LoVo (cell line): Measurements from ENCODE around the gene CEP44.
A peak's percentile ranks its signal among the peaks of the same experiment; 100 is the strongest.
"Not testable (repeated sequence)": the region's sequence is repeated elsewhere in the genome, so short reads cannot be mapped to it uniquely, and the experiment has no call there.

Source experiments
- DNase-seq: peaks from one replicate; pipeline ENCODE4 v3.0.0-alpha.2; 2016; ENCODE audit warnings: low spot score

CEP44 gene

DNA sequence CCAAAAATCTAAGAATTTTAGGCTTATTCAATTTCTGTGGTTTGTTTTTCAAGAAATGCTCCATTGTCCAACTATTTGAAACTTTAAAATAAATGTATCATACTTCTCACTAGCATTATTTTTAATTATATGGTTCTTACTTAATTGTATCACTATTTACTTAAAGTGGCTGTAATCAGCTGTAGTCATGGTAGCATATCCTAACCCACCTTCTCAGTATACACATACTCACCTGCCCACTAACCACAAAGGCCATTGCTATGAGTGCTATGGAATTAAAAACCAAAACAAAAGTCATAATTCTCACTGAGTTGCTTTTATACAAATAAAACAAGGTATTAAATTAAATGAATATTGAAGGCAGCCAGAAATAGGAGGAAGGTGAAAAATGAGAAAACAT lies 5.2 kb upstream of the CEP44 start:
- no peak for DNase-seq

DNA sequence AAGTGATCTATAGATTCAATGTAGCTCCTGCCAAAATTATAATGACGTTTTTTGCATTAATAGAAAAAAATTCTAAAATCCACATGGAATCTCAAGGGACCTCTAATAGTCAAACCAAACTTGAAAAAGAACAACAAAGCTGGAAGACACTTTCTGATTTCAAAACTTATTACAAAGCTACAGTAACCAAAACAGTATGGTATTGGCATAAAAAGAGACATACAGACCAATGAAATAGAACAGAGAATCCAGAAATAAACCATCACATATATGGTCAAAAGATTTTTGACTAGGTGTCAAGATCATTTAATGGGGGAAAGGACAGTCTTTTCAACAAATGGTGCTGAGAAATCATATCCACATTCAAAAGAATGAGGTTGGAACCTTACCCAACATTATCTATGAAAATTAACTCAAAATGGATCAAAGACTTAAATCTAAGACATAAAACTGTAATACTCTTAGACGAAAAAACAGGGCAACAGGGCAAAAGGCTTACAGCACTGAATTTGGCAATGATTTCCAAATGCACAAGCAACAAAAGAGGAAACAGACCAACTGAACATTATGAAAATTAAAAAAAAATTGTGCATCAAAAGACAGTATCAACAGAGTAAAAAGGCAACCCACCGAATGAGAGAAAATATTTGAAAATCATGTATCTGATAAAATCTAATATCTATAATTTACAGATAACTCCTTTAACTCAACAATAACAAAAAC lies 4.1 kb upstream of the CEP44 start:
- no peak for DNase-seq

DNA sequence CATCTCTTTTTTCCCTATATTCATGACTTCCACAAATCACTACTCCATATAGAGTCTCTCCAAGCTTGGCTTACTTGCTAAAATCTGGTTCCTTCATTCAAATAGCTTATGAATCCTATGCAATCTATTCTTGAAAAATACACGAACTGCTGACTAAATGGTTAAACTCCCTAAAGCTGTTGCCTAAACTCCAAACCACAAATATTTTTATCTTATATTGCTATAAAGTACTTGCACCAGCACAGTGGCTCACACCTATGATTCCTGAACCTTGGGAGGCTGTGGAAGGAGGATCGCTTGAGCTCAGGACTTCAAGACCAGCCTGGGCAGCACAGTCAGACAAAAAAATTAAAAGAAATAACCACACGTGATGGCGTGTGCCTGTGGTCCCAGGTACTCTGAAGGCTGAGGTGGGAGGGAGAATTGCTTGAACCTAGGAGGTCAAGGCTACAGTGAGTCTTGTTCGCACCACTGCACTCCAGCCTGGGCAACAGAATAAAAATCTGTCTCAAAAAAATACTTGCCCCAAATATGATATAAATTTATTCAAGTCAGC lies 2.5 kb upstream of the CEP44 start:
- DNase-seq = no peak

DNA sequence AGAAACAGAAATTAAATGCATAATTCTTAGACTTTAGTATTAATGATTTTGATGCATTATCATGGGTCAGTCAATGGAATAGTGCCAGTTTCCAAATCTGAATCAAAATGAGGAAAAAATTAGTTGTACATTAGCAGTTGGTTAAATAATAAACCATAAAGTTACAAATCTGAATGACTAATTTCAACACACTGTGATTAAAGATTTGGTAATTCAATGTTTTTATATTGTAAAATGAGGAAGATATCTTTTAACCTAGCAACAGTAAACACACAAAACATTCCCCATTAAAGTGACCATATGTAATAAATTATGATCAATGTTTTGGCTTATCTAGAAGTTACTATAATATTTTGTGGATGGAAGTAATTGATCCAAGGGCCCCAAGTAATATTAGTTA lies 1.8 kb upstream of the CEP44 start:
- no peak for DNase-seq

DNA sequence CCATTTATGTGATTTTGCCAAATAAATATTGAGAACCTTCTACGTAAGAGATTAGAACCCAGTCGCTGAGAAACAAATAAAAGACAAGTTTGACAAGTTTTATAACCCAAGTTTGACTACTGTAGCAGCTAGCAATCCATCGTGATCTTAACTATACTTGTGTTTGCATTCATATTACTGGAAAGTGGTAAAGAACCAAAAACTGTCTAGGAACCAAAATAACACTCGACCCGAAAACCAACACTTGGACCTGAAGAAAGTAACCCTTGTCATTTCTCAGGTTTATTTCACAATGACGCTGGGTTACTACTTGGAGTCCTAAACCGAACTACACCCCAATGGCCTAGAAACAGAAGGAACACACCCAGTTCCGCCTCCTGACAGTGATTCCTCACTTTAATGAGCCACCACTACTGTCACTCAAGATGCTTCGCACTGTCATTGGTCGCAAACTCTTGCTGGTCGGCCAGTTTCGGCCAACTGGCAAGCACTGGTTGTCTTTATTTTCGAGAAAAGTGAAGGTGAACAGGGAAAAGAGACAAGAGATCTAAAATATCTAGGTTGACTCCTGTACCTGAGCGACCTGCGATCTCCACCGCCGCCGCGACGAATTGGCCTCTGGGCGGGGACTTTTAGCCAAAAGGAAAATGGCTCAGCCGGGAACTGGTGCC lies 740 bp upstream of the CEP44 start:
- DNase-seq = peak; percentile 92

DNA sequence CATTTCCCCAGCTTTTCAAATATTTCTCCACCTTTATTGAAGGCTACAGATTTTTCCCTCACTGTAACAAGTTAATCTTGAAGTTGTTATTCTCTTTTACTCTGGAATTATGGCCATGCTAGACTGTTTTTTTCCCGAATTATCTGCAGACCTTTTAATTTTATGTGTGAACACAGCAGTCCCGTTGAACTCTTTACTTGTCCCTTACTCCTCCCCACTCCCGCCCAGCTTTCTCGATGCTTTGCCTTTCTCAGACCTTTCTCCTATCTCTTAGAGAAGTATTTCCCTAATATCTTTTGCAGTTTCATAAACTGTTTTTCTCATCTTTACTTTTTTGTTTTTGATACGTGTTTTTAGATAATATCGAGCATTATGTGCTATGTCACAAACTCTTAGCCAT lies 776 bp downstream of the CEP44 start:
- no peak for DNase-seq

DNA sequence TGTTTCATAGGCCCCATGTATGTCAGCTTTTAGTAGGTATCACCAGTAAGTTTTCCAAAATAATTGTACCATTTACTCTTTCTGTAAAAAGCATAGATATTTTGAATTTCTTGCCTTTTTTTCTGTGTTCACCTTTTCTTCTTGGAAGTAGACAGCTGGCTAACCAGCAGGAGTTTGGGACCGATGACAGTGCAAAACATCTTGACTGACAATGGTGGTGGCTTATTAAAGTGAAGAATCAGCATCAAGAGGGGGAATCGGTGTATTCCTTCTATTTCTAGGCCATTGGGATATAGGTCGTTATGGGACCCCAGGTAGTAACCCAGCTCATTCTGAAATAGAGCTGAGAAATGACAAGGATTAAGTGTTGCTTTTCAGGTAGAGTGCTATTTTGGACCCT lies 3.2 kb downstream of the CEP44 start:
- DNase-seq = no peak

DNA sequence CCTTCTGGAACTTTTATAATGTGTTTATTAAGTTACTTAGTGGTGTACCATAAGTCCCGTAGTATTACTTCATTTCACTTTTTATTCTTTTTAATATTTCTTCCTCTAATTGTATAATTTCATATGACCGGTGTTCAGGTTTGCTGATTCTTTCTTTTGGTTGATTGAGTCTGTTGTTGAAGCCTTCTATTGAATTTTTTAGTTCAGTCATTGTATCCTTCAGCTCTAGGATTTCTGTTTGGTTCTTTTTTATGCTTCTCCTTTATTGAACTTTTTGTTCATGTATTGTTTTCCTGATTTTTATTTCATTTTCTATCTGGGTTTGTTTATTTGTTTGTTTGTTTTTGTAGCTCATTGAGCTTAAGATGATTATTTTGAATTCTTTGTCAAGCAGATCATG lies 8.8 kb downstream of the CEP44 start:
- no peak for DNase-seq

DNA sequence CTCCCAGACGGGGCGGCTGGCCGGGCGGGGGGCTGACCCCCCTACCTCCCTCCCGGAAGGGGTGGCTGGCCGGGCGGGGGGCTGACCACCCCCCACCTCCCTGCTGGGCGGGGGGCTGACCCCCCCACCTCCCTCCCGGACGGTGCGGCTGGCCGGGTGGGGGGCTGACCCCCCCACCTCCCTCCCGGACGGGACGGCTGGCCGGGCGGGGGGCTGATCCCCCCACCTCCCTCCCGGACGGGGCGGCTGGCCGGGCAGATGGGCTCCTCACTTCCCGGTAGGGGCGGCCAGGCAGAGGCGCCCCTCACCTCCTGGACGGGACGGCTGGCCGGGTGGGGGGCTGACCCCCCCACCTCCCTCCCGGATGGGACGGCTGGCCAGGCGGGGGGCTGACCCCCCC lies 10.9 kb downstream of the CEP44 start:
- DNase-seq = not testable (repeated sequence)

DNA sequence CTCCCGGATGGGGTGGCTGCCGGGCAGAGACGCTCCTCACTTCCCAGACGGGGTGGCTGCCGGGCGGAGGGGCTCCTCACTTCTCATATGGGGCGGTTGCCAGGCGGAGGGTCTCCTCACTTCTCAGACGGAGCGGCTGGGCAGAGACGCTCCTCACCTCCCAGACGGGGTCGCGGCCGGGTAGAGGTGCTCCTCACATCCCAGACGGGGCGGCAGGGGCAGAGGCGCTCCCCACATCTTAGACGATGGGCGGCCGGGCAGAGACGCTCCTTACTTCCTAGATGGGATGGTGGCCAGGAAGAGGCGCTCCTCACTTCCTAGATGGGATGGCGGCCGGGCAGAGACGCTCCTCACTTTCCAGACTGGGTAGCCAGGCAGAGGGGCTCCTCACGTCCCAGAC lies 11.4 kb downstream of the CEP44 start:
- not testable (repeated sequence) for DNase-seq

DNA sequence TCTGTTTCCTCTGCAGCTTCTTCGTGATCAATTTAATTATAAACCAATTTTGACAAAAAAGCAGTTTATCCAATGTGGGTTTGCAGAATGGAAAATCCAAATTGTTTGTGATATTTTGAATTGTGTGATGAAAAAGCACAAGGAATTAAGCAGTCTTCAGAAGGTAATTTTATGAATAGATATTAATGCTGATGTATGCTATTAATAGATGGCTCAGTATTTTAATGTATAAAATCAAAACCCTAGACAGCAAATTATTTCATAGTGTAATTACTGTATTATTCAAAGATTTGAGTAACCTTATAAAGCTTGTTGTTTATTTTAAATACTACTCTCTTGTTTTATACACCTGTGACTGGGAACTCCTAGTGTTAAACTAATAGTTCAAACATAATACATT lies 20.0 kb downstream of the CEP44 start:
- no peak for DNase-seq

DNA sequence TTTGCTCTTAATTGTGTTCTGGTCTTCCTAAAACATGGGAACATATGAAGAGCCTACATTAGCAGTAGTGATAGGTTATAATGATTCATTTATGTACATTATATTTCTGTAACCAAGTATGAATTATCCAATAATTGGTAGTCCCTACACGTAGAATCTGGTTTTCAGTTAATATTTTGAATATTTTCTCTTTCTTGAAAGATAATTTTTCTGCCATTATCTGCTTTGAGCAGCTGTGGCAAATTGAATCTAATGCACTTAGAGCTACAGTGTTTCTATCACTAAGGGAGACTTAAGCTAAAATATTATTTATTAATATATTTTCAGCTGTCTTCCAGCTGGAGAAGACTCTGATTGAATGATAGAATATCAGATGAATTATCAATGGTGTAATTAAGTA lies 21.0 kb downstream of the CEP44 start:
- no peak for DNase-seq

DNA sequence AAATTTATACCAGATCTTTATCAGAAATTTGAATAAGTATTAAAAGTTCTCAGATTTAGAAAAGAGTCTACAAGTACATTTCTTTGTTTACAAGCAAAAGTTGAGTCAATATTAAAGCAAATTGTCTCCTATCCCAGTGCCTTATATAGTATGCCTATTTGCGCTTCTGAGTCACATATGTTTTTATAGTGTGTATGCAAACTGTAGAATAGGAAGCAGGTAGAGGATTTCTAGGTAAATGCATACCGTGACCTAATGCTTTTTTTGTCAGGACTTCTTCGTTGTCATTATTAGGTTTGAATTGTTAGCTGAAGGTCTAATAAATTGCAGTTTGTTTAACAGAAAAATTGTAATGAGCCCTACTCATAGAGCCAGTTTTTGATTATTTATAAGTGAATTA lies 22.2 kb downstream of the CEP44 start:
- DNase-seq = no peak

DNA sequence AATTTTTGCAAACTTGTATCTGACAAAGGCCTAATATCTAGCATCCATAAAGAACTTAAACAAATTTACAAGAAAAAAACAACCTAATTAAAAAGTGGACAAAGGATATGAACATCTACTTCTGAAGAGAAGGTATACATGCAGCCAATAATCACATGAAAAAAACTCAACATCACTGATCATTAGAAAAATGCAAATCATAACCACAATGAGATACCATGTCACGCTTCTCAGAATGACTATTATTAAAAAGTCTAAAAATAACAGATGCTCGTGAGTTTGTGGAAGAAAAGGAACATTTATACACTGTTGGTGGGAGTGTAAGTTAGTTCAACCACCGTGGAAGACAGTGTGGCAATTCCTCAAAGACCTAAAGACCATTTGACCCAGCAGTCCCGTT lies 24.0 kb downstream of the CEP44 start:
- no peak for DNase-seq

DNA sequence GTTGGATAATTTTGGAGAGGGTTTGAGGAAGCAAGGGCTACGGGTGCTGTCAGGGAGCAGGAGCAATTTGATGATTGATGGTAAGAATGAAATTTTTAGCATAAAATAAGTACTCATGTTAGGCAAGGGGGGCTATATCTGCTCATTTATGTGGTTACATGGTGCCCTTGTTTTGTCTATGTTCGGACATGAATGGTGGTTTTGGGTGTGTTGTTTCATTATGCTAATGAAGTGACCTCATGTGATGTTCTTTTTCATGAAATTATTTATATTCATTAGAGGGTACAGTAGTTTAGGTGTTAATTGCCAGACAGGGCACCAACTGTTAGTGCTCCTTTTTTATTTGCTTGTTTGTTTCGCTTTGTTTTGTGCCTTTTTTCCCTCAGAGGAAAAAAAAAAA lies 29.3 kb downstream of the CEP44 start:
- DNase-seq = no peak

DNA sequence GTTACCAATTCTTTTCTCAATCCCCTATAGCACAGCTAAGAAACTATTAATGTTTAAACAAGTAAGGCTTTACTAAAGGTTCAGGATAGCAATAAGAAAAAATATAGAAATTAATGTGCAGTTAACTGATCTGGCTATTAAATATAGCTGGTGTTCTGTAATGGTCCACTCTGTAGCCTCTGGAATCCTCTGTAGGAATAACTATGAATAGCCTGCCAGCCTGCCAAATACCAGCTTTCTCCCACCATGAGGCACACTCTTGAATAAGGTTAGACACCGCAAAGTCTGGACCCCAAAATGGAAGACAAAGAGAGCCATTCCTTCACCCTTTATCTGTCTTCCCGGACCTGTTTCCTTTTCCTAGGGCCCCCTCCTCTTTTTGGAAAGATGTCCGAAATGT lies 30.6 kb downstream of the CEP44 start:
- DNase-seq = no peak

DNA sequence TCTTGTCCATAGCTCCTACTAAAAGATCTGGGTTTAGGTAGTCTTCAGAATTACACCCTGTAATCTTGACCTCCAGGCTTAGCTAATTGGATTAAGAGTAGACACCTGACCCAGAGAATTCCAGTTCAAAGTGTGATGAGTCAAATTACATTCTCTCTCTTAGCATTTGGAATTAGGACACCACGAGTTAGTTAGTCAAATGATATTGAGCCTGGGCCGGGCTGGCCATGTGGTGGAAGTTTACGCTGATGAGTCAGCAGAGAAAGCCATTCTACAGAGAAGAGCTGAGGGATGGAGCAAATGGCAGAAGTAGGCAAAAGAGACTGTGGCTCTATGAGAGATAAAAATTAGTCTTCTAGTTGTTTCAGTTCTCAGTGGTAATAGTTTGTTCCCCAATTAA lies 31.1 kb downstream of the CEP44 start:
- DNase-seq = peak; percentile 8

DNA sequence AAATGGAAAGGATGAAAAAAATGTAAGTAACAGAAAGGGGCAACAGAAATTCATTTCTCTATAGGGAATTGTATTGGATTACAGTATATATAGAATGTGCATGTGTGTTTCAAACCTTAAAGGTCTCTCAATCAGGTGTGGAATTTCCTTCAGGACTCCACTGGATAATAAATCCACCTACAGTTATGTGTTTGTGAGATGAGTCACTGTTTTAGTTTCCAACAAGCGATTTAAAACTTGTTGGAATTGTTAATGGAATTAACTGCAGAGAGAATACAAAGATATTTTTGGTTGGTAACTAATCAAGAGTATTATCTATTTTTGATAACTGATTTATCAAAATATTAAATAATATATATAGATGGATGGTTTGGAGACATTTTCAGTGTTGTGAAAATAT lies 32.8 kb downstream of the CEP44 start:
- DNase-seq = no peak

DNA sequence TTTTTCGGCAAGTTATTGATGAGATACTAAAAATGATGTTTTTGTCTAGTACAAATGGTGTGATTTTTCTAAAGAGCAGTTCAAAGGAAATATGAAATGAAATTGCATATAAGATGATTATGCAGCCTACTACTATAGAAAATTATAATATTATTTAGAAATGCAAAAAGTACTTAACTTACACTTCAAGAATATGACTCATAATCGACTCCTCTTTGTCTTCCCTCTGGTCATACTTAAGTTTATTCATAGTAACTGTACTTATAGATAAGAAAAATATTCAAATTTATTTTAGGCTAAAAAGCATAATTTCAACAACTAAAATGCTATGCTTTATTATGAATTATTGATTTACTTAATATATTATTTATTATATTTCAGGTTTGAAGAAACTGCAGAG lies 33.2 kb downstream of the CEP44 start:
- DNase-seq = no peak

DNA sequence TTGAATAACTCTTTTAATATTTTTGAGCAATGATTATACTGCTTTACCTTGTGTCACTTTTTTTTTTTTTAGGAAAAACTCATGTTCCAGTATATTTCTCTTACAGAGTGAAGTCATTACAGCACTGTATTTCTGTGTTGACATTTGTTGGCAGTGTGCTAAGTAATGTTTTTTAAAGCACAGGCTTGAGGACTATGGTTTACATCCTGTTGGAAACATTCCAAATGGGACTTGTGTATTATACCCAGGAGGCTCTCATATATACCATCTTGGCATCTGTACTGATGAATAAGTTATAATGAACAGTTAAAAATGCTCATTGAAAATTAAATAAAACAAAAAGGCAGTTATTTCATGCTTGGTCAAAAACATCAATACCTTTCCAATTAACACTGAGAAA lies 33.8 kb downstream of the CEP44 start:
- no peak for DNase-seq

DNA sequence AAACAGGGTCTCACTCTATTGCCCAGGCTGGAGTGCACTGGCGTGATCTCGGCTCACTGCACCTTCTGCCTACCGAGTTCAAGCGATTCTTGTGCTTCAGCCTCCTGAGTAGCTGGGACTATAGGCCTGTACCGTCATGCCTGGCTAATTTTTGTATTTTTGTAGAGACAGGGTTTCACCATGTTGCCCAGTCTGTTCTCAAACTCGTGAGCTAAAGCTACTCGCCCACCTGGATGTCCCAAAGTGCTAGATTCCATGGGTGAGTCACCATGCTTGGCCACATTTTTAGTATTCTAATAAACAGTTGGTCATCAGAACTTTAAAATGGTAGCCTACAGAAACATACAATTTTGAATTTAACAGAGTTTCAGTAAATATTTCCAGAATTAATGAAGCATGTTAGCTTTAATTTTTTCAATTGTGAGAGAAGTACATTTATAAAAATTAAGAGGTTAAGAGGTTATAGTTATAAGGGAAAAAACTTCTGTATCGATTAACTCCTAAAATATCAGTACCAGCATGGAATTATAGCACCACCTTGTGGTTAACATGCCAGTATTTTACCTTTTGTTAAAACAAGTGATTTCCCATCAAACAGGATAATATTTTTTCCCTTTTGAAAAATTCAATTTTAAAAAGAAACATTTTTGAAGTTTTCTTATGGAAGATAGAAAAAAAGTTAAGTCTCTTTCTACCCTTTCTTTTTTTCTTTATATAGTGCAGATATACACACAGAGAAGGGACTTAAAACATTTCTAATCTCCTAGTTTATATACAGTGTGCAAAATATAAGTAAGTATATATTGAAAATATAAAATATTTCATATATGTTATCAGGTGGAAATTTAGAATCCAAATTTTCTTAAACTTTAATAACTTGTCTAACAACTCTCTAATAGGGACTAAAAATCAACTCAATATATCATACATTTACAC lies 35.4 kb downstream of the CEP44 start:
- peak; percentile 38 for DNase-seq

DNA sequence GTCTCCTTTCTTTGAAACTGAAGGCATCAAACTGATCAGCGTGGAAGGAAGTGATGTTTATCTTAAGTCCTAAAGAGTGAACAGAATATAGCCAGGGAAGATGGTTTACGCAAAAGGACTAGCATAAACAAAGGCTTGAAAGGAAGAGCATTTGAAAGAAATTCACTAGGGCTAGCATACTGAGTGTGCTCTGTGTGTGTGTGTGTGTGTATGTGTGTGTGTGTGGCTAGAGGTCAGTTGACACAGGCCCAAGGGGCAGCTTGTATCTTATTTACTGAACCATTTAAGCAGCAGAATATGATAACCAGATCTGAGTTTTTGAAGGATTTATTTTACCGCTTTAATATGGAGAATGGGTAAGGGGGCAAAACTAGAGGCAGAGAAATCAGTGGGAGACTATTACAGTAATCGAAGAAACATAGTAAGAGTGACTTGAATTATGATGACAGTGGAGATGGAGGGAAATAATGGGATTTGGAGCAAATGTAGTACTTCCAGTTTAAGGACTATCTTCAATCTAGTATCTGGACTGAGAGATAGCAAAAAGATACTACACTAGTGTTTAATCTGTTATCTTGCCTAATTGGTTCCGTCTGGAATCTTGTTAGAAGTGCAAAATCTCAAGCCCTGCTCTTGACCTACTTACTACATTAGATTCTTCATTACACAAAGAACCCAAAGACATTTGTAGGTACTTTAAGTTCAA lies 36.9 kb downstream of the CEP44 start:
- no peak for DNase-seq
